HepG2 (cell line): ENCODE measurements around the gene PLA2G4D.

Experiments
- CTCF ChIP-seq: sonication (generic); formaldehyde crosslinking; IDR thresholded peaks from 2 replicates; pipeline ENCODE4 v1.5.0; 2020; ENCODE audit warnings: mild to moderate bottlenecking, missing genetic modification reagents, moderate library complexity
- HNRNPUL1 ChIP-seq: fragments of 200-400 bp; formaldehyde crosslinking; IDR thresholded peaks from 2 replicates; pipeline ENCODE4 v1.6.1; 2017; ENCODE audit warnings: low read depth, mild to moderate bottlenecking, low read length, moderate library complexity
- MEF2D ChIP-seq: sonication (generic); formaldehyde crosslinking; IDR thresholded peaks from 2 replicates; pipeline ENCODE4 v1.5.1; 2020; ENCODE audit warnings: mild to moderate bottlenecking, missing genetic modification reagents
- MYC ChIP-seq: sonication (generic); formaldehyde crosslinking; IDR thresholded peaks from 2 replicates; pipeline ENCODE4 v1.9.0; 2021; ENCODE audit warnings: missing genetic modification reagents, borderline replicate concordance
- PHB2 ChIP-seq: fragments of 450-650 bp; IDR thresholded peaks from 2 replicates; pipeline ENCODE4 v1.6.1; 2018; ENCODE audit not compliant: partially characterized antibody
- SETDB1 ChIP-seq: sonication (generic); formaldehyde crosslinking; IDR thresholded peaks from 2 replicates; pipeline ENCODE4 v1.5.1; 2020; ENCODE audit warnings: missing genetic modification reagents, mild to moderate bottlenecking, borderline replicate concordance
- TCF7L2 ChIP-seq: IDR thresholded peaks from 2 replicates; pipeline ENCODE4 v1.6.1; 2011; ENCODE audit warnings: mild to moderate bottlenecking, low read depth, low read length, moderate library complexity
- ZBTB21 ChIP-seq: sonication (generic); formaldehyde crosslinking; IDR thresholded peaks from 2 replicates; pipeline ENCODE4 v1.4.0; 2020; ENCODE audit warnings: missing genetic modification reagents

DNA sequence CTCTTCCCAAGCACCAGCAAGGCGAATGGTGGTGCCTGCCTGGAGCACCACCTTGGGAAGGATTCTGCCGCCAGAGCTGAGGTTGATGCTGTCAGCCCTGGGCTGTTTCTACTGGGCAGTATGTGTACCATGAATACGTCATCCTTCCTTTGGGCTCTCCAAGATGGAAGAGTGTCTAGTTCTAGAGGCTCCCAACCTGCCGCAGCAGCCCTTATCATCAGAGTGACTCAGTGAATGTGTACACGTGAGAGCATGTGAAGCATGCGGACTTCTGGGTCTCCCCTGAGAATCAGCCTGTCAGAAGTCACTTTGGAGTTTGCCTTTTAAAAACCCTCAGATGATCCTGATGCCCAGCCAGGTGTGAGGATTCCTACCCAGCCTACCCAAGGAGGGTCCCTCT, 20.9 kb downstream of the PLA2G4D start:
- no peak for TF ChIP-seq HNRNPUL1
- no peak for TF ChIP-seq CTCF (CRISPR knock-in tag)
- no peak for TF ChIP-seq TCF7L2
- TF ChIP-seq MEF2D (CRISPR knock-in tag): no peak
- no peak for TF ChIP-seq PHB2
- no peak for TF ChIP-seq ZBTB21
- no peak for TF ChIP-seq SETDB1 (CRISPR knock-in tag)
- no peak for TF ChIP-seq MYC
